Pulmonary artery endothelial cell (primary cell): Measurements from ENCODE around the gene HBEGF. TPM values are rescaled to one million over a fixed set of nuclear protein-coding genes. Genes with fewer than 3 reads are reported as not detected.
"Not testable (repeated sequence)": the region's sequence is repeated elsewhere in the genome, so short reads cannot be mapped to it uniquely, and the experiment has no call there.

Experiments
- DNase-seq: peaks from one replicate; pipeline ENCODE4 v3.0.0-alpha.2; 2011; ENCODE audit warnings: low read depth, low spot score
- total RNA-seq: library from RNA; depleted of rRNA; stranded (reverse); fragments of >200 nt; gene quantifications from 2 replicates; pipeline ENCODE4 v1.2.3, GENCODE V29; 2014

HBEGF gene
- total RNA-seq, 1 donor from 2014 or later: 24.3 TPM

DNA sequence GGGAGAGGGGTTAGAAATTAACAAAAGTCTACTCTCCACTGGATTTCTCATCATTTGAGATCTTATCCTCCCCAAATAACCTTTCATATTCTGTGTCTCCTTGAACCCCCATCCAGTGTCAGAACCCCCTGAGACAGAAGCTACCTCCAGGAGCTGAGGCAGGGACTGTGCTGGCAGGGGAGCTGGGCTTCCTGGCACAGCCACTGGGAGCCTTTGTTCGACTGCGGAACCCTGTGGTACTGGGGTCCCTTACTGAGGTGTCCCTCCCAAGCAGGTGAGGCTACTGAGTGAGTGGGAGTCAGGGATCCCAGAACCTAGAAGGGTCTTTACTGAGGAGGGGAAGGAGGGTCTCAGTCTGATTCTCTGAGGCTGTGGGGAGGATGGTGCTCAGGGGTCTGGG lies 15.5 kb upstream of the HBEGF start:
- DNase-seq: no peak

DNA sequence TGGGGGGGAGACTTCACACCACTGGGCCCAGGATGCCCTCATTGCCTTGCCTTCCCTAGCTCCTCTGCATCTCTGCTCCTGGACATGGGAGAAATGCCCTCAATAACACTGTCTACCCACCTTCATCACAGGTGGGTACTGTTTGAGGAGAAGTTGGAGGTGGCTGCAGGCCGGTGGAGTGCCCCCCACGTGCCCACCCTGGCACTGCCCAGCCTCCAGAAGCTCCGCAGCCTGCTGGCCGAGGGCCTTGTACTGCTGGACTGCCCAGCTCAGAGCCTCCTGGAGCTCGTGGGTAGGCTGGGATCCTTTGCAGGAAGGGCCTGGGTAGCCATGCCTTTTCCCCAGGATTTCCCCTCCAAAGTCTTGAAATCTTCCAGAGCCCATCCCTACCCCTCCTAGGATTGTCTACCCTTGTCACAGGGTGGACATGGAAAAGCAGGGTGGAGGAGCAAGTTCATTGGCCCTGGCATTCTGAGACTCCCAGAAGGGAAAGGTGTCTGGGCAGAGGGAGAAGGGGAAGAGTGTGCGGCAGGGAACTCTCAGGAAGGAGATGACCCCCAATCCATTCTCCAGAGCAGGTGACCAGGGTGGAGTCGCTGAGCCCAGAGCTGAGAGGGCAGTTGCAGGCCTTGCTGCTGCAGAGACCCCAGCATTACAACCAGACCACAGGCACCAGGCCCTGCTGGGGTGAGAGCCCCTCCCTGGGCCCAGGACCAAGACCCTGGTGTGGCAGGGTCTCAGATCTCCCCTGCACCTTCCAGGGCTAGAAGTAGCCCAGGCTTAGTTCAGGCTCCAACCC lies 14.5 kb upstream of the HBEGF start:
- DNase-seq: no peak

DNA sequence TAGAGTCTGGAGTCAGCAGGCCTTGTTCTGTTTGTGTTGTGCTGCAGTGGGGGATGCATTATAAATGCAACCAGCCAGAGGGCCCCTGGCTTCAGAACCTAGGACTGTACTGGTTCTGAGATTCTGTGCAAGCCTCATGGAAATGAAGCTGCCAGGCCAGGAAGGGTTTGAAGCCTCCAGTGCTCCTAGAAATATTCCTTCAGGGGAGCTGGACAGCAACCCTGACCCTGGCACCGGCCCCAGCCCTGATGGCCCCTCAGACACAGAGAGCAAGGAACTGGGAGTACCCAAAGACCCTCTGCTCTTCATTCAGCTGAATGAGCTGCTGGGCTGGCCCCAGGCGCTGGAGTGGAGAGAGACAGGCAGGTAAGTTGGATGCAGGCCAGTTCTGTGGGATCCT lies 13.7 kb upstream of the HBEGF start, which contains the start of gene SLC4A9:
Gene SLC4A9 (plus strand): TSS at position 94 of the 400 bp plus-strand sequence. CDS start 43 bp downstream, at position 137.
- DNase-seq: no peak

DNA sequence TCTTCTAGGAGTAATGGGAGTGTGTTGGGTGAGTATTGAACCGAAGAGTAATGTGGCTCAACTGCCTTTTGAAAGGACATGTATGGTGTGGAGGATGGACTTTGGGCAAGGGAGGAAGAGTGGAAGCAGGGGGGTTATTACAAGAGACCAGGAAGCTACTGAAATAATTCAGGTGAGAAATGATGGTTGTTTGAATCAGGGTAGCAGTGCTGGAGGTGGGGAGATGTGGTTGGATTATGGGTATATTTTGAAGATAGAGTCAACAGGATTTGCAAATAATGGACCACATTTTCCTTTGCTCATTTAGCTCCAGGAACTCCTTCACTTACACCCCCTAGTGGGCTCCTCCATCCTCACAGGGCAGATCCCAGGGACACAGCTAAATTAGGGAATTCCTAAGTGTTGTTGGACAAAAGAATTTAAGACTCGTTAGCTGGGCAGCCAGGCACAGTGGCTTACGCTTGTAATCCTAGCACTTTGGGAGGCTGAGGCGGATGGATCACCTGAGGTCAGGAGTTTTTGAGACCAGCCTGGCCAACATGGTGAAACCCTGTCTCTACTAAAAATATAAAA lies 12.4 kb upstream of the HBEGF start:
- no peak for DNase-seq

DNA sequence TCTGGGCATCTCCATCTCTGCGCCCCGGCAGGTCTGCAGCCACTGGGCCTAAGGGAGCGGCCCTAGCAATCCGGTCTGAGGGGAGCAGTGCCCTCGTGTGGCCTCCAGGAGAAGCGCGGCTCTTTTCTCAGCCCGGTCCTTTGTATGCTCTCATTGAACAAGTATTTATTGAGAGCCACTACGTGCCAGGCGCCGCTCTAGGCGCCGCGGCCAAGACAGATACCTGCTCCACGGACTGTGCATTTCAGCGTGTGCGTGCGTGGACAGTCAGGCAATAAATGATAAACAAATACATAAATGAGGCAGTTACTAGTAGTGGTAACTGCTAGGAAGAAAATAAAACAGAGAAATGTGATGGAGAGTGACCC lies 11.3 kb upstream of the HBEGF start:
- DNase-seq: peak; percentile 63

DNA sequence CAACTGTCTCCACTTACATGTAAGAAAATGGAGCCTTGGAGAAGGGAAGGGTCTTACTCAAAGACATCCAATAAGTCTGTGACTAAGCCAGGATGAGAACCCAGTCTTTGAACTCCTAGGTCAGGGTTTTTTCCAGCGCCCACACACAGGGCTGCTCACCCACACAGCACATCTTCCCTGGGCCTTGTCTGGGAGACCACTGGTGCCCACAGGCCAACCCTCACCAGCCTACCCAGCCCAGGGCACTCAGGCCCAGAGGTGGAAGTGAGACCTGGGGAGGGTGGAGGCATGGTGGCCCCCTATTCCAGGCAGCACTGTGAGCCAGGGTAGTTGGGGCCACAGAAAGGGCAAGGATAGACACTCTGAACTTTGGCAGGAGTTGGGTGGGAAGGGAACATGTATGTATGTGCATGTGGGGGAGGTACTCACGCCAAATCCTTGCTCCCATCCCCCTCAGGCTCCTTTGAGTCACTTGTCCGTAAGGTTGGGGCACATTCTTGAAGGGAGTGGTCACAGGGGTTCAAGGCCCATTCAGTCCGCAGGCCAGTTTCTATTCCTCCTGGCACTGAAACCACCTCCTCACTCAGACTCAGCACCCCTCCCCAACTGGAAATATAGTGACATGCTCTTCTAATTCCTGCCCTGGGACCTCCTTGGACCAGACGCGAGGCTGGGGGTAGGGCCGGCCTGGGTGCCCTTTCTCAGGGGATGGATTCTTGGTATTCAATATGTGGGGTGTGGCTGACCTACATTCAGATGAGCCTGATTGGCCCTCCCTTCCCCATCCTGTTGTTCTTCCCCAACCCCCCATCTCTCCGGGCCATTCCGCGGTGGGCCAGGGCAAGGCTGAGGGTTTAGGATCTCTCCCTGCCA lies 10.7 kb upstream of the HBEGF start:
- DNase-seq: no peak

DNA sequence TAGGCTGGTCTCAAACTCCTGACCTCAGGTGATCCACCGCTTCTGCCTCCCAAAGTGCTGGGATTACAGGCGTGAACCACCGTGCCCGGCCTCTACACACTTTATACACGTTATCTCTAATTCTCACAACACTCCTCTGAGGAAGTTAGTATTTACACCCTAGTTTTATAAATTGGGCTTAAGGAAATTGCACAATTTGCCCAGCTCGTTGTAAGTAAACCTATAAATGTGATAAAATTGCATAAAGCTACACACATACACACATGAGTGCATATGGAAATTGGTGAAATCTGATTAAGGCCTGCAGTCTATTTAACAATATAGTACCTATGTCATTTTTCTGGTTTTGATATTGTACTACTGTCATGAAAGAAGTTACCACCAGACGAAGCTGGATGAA lies 9.1 kb upstream of the HBEGF start:
- no peak for DNase-seq

DNA sequence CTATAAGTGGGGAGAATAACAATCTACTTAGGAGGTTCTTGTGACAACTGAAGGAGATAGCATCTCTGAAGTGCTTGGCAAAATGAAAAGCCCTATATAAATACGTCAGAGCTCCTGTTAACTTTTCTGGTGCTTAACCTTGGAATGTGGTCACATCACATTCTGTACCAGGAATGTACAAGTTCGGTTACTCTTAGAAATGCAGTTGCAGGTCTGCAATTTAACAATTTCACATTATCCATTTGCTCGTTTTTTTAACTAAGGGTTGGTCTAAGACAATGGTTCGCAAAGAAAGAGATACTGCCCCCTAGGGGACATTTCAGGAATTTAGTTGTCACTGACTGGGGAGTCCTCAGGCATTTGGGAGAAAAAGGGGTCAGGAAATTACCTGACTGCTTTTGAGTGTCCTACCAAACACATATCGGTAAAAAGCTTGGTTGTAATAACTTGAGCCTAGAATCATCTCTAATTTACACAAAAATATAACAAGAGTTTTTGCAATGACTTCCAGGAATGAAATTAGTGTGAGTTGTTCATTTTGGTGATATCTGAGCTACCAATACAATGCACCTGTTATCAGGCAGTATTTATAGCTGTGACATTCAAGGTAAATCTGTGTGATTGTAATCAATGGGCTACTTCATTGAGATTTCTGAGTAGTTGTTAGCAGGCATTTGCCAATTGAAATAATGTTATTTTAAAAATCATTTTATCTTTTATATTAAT lies 5.4 kb upstream of the HBEGF start:
- DNase-seq: no peak

DNA sequence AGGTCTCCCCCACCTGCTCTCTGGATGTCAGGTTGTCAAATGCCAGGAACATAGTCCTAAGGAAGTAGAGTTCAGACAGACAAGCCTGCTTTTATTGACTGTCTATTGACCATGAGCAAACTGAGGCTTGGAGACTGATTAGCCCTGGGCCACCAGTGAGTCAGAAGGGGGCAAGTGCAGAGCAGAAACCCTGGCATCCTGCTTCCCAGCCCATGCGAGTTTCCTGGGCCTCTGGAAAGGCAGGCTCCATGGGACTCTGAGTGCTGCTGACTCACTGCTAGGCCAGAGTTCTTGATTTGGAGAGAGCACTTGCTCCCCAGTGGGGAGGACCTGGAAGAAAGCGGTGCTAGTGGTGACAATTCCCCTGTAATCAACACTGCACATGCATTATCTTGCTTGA lies 2.8 kb upstream of the HBEGF start:
- DNase-seq: no peak

DNA sequence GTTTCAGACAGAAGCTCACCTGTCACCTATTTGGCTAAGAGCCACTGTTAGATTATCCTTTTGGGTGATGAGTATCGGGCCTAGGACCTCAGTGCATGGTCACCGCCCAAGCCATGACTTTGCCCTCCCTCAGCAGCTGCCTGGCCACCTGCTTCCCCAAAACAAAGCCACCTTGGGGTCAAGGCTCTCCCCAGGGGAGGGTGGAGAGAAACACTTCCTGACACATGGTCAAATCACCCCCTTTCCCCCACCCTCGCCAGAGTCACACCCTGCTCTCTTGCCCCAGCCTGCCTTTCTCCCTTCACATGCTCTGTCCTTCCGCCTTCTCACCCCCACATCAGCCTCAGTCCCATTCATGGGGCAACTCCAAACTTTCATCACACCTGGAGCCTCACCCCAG lies 1.7 kb upstream of the HBEGF start:
- no peak for DNase-seq

DNA sequence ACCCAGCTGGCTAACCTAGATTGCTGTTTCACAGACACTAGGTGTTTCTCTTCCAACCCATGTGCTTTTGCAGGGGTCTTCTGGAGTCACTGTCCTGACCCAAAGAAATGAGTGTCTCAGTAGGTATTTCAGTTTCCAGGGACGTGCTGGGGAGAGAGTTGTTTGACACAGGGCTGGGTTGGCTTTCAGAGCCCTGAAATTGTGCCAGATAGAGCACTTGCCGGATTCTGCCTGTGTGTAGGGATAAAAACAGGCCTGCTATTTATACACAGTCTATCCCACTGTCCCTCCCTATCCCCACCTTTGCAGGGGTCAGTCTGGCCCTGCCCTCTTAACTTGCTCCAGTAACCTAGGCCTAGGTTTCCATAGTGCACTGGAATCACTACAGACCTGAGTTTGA lies 957 bp upstream of the HBEGF start:
- DNase-seq: no peak

DNA sequence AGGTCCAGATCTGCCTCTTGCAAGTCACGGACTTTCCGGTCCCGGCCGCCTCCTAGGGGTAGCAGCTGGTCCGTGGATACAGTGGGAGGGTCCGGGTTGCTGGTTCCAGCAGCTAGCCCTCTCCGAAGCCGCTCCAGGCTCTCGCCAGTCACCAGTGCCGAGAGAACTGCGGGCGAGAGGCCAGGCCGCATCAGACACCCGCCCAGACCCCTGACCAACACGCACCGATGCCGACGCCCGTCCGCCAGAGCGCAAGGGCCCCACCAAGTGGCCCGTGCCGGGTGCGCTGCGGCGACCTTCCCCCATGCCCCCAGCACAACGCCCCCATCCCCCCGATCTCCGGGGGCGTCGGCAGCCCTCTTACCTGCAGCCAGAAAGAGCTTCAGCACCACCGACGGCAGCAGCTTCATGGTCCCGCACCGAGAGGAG lies 470 bp downstream of the HBEGF start:
- DNase-seq: no peak

DNA sequence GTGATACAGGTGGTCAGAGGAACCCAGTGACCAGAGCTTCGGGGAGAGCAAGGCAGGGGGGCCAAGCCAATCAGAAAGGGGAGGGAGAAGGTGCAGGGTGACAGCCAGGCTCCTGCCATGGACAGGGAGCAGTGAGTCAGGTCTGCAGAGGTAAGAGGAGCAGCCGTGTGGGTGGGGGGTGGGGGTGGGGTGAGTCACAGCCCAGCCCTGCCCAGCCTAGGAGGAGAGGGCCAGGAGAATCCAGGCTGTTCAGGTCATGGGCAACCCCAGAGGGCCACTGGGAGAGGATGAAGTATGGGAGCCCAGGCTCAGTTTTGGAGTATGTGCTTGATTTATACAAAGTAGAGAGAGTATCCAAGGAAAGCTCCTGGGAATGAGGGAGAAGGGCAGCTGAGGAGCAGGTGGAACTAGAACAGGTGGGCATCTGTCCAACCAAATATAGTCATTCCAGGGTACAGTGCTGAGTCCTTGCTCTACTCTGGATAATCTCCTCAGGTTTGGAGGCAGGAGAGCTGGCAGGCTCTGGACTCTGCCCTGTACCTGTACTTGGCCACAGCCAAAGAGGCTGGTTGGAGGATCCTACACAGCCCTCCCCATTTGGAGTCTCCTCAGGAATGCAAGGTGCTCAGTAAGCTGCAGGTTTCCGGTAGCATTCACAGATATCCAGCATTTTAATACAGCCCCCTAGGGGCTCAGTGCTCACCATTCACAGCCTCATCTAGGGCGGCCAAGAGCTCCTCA lies 1.6 kb downstream of the HBEGF start:
- no peak for DNase-seq

DNA sequence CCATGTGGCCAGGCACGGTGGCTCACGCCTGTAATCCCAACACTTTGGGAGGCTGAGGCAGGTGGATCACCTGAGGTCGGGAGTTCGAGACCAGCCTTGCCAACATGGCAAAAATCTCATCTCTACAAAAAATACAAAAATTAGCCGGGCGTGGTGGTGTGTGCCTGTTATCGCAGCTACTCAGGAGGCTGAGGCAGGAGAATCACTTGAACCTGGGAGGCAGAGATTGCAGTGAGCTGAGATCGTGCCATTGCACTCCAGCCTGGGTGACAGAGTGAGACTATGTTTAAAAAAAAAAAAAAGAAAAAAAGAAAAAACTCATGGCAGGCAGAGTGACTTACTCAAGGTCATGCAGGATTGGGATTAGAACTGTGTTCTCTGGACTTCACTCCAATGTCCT lies 2.6 kb downstream of the HBEGF start:
- not testable (repeated sequence) for DNase-seq

DNA sequence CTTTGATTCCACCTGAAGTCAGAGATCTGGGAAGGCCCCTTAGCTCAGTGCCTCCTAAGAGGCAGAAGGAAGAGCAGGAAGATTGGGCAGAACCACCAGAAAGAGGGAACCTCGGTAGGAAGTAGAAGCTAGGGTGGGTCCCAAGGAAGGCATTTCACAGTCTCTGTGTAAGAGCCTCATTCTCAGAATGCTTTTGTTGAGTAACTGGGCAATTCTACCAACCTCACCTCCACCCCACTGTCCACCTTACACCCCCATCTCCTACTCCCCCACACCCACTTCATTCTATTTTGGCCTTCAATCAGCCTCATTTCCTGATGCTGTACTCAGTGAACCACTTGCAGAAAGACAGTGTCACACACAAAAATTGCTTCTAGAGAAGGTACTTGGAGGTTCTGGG lies 3.5 kb downstream of the HBEGF start:
- no peak for DNase-seq

DNA sequence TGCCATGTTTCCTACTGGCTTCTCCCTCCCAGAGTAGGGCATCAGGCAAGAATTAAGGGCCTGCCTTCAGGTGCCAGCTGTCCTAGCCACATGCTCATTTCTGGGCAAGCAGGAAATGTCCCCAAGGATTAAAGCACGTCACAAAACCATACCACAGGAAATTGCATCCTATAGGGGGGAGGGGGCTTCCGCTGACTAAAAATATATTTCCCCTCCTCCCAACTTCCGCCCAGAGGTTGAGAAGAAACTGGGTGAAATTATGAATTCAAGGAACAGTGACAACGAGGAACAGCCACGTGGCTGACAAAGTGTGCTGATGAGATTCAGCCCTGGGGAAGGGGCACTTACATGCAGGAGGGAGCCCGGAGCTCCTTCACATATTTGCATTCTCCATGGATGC lies 4.1 kb downstream of the HBEGF start:
- DNase-seq: no peak

DNA sequence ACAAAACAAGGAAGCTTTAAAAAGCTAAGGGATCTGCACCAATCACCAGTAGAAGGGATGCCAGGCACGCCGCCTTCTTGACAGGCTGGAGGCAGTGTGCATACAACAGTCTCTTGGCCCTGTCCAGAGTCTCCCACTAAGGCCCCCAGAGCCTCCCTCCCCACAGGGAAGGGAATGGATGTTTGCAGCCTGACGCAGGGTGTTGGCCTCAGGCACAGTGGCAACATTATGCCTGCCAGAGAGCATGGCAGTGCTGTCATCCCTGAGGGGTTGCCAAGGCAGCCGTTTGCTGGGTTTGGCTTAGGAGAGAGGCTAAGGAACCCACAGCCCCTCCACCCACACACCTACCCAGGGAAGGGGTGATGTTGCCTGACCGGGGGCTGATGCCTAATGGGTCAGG lies 4.8 kb downstream of the HBEGF start:
- no peak for DNase-seq

DNA sequence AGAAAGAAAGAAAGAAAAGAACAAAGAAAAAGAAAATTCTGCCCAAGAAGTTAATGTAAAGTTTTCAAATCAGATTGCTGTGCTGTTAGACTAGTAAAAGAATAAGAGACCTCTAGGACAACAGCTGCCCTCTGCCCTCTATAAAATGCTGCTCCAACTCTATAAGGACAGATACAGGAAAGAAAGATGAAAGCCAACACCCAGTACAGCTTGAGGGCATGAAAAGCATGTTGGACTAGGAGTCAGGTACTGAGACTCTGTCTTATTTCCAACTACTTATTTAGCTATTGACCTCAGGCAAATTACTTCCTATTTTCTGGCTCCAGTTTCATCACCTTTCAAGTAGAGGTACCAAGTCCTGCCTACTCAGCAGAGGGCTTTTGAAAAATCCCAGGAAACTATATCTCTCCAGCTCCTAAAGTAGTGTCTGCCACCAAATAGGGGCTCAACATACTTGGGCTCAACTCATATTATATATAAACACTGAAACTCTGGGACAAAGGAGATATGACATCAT lies 5.7 kb downstream of the HBEGF start:
- no peak for DNase-seq

DNA sequence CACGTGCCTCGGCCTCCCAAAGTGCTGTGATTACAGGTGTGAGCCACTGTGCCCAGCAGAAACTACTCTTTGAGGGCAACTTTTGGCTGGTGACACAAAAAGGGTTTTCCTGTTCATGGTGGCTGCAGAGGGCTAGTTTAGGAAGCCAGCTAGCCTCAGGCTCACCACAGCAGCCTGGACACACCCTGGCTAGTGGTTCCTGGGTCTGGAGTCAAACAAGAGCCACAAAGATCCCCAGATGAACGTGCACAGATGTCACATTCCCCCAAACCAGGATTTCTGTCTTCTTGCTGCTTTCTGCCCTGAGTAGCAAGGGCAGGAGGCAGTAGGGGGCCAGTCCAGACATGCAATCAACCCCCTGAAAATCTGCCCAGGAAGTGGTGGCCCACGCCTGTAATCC lies 6.8 kb downstream of the HBEGF start:
- no peak for DNase-seq

DNA sequence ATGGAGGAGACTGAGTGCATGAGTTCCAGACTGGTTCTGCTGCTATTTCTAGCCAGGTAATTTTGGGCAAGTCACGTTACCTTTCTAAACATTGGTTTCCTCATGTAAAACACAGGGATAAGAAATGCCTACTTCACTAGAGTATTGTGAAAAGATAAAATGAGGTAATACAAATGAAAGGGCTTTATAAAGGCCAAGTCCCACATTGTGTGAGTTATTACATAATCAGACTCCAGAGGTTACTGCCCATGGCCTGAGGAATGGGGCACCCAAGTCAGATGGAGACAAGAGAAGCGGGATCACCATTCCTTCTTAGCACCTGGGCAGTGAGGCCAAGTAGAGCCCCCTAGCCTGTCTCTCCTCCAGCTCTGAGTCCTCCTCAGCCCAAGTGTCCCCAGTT lies 7.5 kb downstream of the HBEGF start:
- no peak for DNase-seq

DNA sequence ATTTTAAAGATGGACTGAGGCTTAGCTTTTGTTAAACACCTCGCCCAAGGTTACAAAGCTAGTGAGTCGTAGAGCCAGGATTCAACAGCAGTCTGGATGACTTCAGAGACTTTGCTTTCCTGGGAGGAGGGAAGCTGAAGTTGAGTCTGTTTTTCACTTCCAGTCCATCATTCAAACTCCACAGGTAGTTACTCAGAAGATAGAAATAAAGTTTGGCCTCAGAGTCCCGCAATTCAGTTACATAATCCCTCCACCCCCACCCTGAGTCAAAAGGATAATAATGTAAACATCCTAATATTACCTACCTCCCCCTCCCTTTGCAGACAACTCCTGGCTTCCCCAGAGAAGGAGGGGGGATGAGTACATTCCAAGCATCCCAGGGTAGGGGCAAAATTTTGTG lies 8.1 kb downstream of the HBEGF start:
- no peak for DNase-seq
